ENCODE data around the gene C1QA. TPM values are rescaled to one million over a fixed set of nuclear protein-coding genes. Genes with fewer than 3 reads are reported as not detected.

Gene C1QA
- total RNA-seq, 2 donors from 2014 or later: not detected

DNA sequence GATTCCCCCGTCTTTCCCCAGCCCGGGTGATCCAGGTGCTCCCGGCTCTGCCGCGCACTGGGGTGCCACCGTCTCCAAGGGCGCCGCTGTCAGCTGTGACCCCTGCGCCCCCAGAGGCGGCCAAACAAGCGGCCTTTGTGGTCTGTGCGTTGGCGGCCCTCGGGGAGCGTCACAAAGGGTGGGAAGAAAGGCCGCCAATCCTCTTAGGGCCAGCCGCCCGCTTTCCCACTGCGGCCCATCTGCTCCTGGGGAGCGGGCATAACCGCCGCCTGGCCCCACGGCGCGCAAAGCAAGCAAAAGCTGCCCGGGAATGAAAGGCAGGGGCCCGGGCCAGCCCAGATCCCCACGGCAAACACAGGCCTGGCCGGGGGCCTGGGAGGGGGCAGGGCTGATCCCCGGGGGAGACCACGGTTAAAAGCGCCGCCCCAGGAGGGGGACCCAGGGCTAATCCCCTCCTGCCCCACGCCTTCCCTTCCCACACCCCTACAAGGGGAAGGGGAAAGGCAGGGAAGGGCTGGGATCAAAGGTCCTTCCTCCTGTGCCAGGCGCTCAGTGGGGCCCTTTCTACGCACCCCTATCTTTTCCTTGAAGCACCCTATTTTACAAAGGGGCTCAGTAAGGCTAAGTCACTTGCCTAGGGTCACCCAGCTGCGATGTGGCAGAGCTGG, 40.6 kb downstream of the C1QA start:
- ATAC-seq: no peak
- no peaks in the 10 kb centered on the region for H3K36me3 Mint-ChIP-seq

DNA sequence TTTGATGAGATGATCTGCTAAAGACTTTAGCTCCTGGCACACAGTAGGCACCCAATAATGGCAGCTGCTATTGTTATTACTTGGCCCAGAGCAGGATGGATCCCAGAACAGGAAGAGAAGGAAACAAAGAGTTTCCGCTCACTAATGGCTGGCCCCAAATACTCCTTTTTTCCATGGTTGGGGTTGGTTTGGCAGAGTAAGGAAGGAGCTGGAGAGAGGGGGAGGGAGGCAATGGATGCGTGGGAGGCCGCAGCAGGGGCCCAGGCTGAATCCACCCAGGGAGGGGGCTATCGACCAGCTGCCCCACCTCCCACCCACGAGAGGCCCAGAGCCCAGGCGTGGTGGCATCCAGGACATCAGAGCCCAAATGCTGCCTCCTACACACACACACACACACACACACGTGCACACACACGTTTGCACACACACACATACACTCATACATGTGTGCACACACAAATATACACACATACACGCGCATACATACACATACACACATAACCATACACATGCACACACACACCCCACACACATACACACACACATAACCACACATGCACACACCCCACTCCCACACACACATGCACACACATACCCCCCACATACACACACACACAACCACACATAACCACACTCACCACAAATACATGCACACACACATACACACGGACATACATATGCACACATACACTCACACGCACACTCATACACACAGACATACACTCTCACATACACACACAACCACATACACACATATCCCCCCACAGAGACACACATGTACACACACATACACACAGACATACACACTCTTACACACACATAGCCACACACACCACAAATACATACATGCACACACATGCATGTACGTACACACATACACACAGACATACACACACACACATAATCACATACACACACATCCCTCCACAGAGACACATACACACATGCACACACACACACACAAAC, 41.8 kb downstream of the C1QA start:
- Mint-ChIP-seq H3K9me3 (no peaks in the 10 kb centered on the region), H3K36me3 (no peaks in the 10 kb centered on the region), H3K27ac (no peak overlapping the region)
- no peak for ATAC-seq
- DNase-seq (ENCODE audit: low spot score in 2 of 2): no peak

More for the DNA sequence above, 40.6 kb downstream of the C1QA start:
- H3K9me3 Mint-ChIP-seq: no peaks in the 10 kb centered on the region
- no peak overlapping the region for H3K27ac Mint-ChIP-seq
- no peak for DNase-seq (ENCODE audit: low spot score in 2 of 2)

DNA sequence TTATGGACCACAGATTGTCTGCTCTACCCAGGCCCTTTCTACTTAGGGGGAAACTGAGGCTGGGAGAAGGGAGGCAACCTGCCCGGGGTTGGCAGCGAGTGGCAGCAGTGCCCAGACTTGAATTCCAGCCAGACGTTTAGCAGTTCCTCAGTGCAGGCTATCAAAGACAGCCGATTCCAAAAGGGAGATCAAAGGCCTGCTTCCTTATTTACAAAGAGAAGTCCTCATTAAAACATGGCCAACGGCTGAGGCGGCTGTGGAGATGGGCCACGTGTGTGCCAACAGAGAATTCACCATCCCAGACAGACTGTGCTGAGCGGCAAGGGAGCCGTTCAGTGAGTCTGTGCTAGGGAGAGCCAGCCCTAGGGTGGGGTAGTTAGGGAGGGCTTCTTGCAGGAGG, 44.3 kb downstream of the C1QA start:
- ATAC-seq (no peak), DNase-seq (ENCODE audit: low spot score in 2 of 2) (no peak)
- H3K27ac Mint-ChIP-seq: no peak overlapping the region
- no peaks in the 10 kb centered on the region for H3K9me3 Mint-ChIP-seq
- H3K36me3 Mint-ChIP-seq: no peaks in the 10 kb centered on the region

DNA sequence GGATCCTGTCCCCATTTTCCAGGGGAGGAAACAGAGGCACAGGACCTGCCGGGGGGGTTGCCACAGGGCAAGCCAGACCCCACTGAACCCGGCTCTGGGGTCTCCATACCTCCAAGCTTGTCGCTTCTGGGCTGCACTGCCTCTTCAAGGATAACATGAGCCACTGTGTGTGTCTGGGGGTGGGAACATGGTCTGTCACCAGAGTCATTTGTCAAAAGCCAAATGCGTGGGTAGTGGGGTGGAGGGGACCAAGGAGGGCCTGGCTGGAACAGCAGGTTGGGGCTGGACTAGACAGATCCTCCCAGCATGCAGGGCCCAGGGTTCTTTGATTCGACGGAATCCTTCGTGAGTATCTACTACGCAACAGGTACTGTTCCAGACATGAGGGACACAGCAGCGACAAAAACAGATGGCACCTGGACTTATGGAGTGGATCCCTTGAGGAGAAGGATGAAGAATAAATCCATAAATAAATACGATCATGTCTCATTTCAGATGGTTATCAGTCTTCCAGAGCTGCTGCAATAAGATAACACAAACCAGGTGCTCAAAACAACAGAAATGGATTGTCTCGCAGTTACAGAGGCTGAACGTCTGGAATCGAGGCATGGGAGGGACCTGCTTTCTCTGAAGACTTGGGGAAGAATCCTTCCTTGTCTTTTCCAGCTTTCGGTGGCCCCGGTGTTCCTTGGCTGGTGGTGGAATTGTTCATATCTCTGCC, 45.3 kb downstream of the C1QA start:
- no peak for ATAC-seq
- Mint-ChIP-seq H3K36me3 (no peaks in the 10 kb centered on the region), H3K9me3 (no peaks in the 10 kb centered on the region), H3K27ac (no peak overlapping the region)
- DNase-seq (ENCODE audit: low spot score in 2 of 2): no peak

DNA sequence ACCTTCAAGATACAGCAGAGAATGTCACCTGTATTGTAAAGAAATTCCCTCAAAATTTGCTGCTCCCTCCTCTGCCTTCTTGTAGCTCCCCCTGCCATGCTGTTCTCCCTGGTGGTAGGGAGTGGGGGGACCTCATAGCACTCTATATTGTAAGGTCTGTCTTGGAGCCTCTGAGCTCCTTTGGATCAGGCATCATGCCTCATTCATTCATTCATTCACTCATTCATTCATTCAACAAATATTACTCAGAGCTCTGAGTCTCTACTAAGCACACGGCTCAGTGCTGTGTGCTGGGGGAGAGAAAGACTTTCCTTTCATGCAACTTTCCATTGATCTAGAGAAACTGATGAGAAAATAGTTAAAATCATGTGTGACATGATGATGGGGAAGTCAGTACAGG, 47.1 kb downstream of the C1QA start:
- no peaks in the 10 kb centered on the region for H3K9me3 Mint-ChIP-seq
- DNase-seq (ENCODE audit: low spot score in 2 of 2): no peak
- no peak overlapping the region for H3K27ac Mint-ChIP-seq
- ATAC-seq: no peak
- no peaks in the 10 kb centered on the region for H3K36me3 Mint-ChIP-seq

DNA sequence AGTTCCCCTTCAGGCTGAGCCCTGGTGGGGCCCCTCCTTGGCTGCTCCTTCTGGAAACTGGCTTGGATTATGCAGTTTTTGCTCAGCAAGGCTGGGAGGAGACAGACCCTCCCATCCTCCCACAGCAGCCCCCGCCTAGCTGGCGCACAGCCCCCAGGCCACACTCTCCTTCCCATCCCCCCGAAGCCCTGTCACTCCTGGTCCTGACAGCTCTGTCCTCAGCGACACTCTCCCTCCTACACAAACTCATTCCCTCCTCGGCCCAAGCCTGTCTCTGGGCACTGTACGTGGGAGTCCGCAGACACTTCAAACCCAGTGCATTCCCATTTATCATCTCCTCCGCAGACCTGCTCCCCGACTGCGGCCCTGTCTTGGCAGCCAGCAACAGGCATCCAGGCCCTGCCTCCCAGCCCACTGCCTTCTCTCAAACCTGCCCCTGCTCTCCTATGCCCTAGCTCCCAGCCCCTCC, 49.2 kb downstream of the C1QA start:
- DNase-seq (ENCODE audit: low spot score in 2 of 2) (no peak), ATAC-seq (no peak)
- no peaks in the 10 kb centered on the region for H3K36me3 Mint-ChIP-seq
- H3K27ac Mint-ChIP-seq: no peak overlapping the region
- H3K9me3 Mint-ChIP-seq: no peaks in the 10 kb centered on the region

DNA sequence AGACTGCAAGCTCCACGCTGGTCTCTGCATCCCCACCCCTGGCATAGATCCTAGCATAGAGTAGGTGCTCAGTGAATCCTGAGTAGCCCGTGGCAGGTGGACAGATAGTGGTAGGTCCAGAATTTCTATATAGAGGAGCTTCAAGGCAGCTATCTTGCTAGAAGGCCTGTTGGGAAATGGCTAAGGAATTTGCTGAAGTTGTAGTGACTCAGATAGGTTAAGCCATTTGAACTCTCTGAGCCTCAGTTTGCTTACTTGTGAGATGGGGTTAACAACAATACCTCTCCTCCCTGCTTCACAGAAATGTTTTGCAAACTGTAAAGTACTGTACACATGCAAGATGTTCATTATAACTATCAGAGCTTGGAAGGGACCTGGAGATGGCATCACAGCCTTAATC, 50.8 kb downstream of the C1QA start:
- no peak for ATAC-seq
- Mint-ChIP-seq H3K27ac (no peak overlapping the region), H3K36me3 (no peaks in the 10 kb centered on the region), H3K9me3 (no peaks in the 10 kb centered on the region)
- no peak for DNase-seq (ENCODE audit: low spot score in 2 of 2)

- ATAC-seq: no peak
- H3K27ac Mint-ChIP-seq: no peak overlapping the region
- no peaks in the 10 kb centered on the region for H3K9me3 Mint-ChIP-seq
- DNase-seq (ENCODE audit: low spot score in 2 of 2): no peak
- H3K36me3 Mint-ChIP-seq: no peaks in the 10 kb centered on the region
Observed at GRCh38 chr1:22688466-22688865, 52.0 kb downstream of the C1QA start.

Other genes starting within 250 kb of the C1QA start
- gene ZBTB40, start 184.8 kb upstream of the C1QA start, total RNA-seq: 10 to 100 TPM; 15.9 to 16.3 TPM
- gene EPHA8, start 73.1 kb upstream of the C1QA start, total RNA-seq: not detected
- gene C1QC, start 7.0 kb downstream of the C1QA start, total RNA-seq: not detected
- gene C1QB, start 16.6 kb downstream of the C1QA start, total RNA-seq: not detected
- not detected for gene EPHB2, start 74.2 kb downstream of the C1QA start, total RNA-seq